ENCODE results near the gene DNLZ.
A peak's percentile ranks its signal among the peaks of the same experiment; 100 is the strongest.

DNLZ gene

GRCh38 chr9:136343121-136343883, 20.2 kb downstream of the DNLZ start:
- FAIRE-seq (no peak), DNase-seq (ENCODE audit: insufficient read length, low spot score) (no peak)
- TF ChIP-seq POLR2A (IDR thresholded peaks at IDR 0.05; ENCODE audit: low read depth, low read length) = no peak

DNA sequence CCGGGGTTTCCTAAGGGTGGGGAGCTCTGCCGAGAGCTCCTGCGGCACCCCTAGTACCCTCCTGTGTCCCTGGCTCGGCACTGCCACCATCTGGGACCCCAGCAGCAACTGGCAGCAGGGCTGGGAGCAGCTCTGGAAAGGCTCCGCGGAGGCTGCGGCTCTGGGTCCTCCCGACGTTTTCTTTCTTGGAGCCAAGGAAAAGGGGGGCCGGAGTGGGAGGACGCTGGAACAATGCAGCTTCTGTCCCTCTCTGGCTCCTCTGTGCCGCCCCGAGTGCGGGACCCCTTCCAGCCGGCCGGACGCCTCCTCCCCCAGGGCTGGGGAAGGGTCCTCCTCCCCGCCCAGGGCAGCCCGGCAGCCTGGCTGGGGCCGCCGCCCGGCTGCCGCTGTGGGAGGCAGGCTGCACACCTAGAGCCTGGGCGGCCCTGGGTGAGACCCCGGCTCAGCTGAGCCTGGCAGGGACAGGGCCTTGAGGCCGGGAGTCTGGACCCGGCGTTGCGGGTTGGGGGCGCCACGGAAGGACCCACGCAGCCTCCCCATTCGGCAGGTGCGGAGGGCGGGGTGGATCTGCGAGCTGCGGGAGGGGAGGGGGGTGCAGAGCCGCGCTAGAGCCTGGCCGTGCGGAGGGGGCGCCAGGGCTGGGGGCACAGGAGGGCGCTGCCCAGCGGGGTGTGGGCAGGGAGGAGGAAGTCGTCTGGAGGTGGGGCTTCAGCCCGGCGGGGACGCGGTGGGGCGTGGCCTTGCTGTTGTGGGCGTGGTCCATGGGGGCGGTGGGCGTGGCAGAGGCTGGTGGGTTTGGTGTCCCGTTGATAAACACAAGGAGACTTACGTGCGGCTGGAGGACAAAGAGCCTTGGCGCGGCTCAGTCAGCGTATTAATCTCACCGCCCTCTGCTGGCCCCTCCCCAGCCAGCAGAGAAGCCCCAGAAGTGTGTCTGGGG, 21.1 kb downstream of the DNLZ start:
- DNase-seq (ENCODE audit: insufficient read length, low spot score) (no peak), FAIRE-seq (no peak)
- no peak for TF ChIP-seq POLR2A (IDR thresholded peaks at IDR 0.05; ENCODE audit: low read depth, low read length)

DNA sequence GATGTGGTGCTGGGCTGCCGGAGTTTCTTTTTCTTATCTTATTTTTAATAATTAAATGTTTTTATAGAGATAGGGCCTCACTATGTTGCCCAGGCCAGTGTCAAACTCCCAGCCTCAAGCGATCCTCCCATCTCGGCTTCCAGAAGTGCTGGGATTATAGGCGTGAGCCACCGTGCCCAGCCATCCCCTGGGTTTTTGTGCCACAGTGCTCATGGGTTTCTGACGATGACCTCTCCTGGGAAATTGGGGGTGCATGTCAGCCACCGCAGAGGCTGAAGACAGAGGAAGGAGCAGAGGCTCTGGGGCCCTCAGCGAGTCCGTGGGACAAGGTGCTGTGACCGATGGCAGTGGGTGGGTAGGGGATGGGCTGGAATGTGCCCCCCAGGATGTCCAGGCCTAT, 21.8 kb downstream of the DNLZ start:
- no peak for DNase-seq (ENCODE audit: insufficient read length, low spot score)
- no peak for TF ChIP-seq POLR2A (IDR thresholded peaks at IDR 0.05; ENCODE audit: low read depth, low read length)
- FAIRE-seq = no peak

GRCh38 chr9:136341042-136341655, 22.4 kb downstream of the DNLZ start:
- DNase-seq (ENCODE audit: insufficient read length, low spot score) (no peak), FAIRE-seq (no peak)
- no peak for TF ChIP-seq POLR2A (IDR thresholded peaks at IDR 0.05; ENCODE audit: low read depth, low read length)

DNA sequence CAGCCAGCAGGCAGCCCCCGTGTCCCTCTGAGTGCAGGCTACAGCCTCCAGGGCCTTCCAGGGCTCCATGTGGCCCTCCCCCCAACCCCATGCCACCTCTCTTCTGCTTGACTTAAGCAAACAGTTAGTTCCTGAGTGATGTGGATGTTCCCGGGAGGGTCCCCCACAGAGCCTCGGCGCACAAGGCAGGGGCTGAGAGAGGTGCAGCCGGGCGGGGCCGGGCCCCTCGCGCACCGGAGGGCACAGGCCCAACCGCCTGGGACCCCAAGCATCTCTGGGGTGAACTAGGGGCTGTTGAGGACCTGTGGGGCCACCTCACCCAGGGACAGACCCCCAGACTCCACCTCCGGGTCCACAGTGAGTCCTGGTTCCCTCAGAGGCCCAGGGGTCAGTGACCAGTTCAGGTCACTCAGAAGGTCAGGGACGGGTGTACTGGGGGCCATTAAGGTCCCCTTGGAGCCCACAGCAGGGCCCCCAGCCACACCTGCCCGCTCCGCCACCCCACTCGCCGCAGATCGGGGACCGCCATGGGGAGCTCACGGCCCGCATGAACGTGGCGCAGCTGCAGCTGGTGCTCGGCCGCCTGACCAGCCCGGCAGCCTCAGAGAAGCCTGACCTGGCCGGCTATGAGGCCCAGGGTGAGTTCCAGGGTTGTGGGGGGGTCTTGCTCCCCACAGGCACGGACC, 23.0 kb downstream of the DNLZ start:
- FAIRE-seq (no peak), DNase-seq (ENCODE audit: insufficient read length, low spot score) (no peak)
- TF ChIP-seq POLR2A (IDR thresholded peaks at IDR 0.05; ENCODE audit: low read depth, low read length) = no peak

DNA sequence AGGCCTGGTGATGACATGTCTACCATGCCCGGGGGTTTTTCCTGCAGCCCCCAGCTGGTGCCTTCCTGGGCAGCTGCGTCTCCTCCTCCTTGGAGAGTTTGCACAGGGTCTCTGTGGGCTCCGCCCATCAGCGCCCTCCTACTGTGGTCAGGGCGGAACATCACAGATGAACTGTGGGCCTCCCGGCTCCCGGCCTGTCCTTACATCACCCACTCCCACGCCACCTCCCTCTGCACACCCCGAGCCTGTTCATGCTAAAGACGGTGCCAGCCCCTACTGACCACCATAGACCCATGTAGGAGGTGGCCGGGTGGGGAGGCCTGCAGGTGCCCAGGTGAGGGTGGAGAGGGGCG, 23.6 kb downstream of the DNLZ start:
- no peak for TF ChIP-seq POLR2A (IDR thresholded peaks at IDR 0.05; ENCODE audit: low read depth, low read length)
- FAIRE-seq (no peak), DNase-seq (ENCODE audit: insufficient read length, low spot score) (no peak)

GRCh38 chr9:136339173-136339957, 24.2 kb downstream of the DNLZ start:
- TF ChIP-seq POLR2A (IDR thresholded peaks at IDR 0.05; ENCODE audit: low read depth, low read length) = no peak
- FAIRE-seq = peak; percentile 61
- peak; percentile 98 for DNase-seq (ENCODE audit: insufficient read length, low spot score)

DNA sequence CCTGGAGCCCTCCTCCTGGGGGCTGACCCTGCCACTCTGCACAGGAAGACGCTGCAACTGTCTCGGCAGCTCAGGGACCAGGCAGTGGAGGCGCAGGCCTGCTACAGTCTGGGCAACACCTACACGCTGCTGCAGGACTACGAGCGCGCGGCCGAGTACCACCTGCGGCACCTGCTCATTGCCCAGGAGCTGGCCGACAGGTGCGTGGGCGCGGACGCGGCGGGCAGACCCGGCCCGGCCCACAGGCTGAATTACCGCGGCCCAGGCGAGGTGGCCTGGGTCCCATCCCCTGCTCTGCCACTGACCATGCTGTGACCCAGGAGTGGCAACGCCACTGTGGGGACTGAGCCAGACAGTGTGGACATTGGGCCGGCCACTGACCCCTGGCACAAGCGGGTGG, 25.0 kb downstream of the DNLZ start:
- FAIRE-seq (no peak), DNase-seq (ENCODE audit: insufficient read length, low spot score) (no peak)

GRCh38 chr9:136337416-136338395, 25.8 kb downstream of the DNLZ start:
- FAIRE-seq = no peak
- no peak for TF ChIP-seq POLR2A (IDR thresholded peaks at IDR 0.05; ENCODE audit: low read depth, low read length)

More for the DNA sequence above, 25.0 kb downstream of the DNLZ start:
- no peak for TF ChIP-seq POLR2A (IDR thresholded peaks at IDR 0.05; ENCODE audit: low read depth, low read length)

GRCh38 chr9:136336881-136337280, 26.7 kb downstream of the DNLZ start:
- no peak for FAIRE-seq
- no peak for TF ChIP-seq POLR2A (IDR thresholded peaks at IDR 0.05; ENCODE audit: low read depth, low read length)
- DNase-seq (ENCODE audit: insufficient read length, low spot score) = no peak

More at GRCh38 chr9:136337416-136338395, 25.8 kb downstream of the DNLZ start:
- DNase-seq (ENCODE audit: insufficient read length, low spot score) = no peak

GRCh38 chr9:136336156-136336870, 27.2 kb downstream of the DNLZ start:
- FAIRE-seq (no peak), DNase-seq (ENCODE audit: insufficient read length, low spot score) (peak; percentile 93)
- no peak for TF ChIP-seq POLR2A (IDR thresholded peaks at IDR 0.05; ENCODE audit: low read depth, low read length)

Measured in H54 (cell line).